ENCODE results near the gene COL8A2.
A peak's percentile ranks its signal among the peaks of the same experiment; 100 is the strongest.

The COL8A2 gene

GRCh38 chr1:36088577-36089392 is 36.2 kb downstream of the COL8A2 start, which contains the start of gene ADPRS:
Gene ADPRS, plus strand, starts transcription at chr1:36088892. Its CDS starts 13 bp downstream, at chr1:36088905.
- TF ChIP-seq CTCF (IDR thresholded peaks at IDR 0.05) (peak; percentile 99), ZFX (IDR thresholded peaks at IDR 0.05; ENCODE audit: borderline replicate concordance) (no peak)
- H3K27ac ChIP-seq, result peak within 1 kb of the TSS; percentile 70

DNA sequence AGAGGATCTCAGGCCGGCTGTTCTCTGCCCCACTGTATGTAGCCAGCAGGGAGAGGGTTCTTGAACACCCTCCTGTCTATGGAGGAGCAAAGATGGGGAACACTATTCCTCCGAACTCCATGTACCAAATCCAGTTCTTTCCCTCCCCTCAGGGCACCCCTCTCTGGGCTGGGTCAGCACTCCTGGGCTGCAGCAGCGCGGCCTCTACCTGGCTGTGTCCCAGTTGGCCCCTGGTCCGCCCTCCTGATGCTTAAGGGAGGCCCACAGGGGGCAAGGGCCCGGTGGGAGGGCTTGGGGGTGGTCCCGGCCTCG is 36.8 kb downstream of the COL8A2 start:
- H3K27ac ChIP-seq, result peak overlapping the region; percentile 70
- TF ChIP-seq CTCF (IDR thresholded peaks at IDR 0.05) (no peak), ZFX (IDR thresholded peaks at IDR 0.05; ENCODE audit: borderline replicate concordance) (no peak)

DNA sequence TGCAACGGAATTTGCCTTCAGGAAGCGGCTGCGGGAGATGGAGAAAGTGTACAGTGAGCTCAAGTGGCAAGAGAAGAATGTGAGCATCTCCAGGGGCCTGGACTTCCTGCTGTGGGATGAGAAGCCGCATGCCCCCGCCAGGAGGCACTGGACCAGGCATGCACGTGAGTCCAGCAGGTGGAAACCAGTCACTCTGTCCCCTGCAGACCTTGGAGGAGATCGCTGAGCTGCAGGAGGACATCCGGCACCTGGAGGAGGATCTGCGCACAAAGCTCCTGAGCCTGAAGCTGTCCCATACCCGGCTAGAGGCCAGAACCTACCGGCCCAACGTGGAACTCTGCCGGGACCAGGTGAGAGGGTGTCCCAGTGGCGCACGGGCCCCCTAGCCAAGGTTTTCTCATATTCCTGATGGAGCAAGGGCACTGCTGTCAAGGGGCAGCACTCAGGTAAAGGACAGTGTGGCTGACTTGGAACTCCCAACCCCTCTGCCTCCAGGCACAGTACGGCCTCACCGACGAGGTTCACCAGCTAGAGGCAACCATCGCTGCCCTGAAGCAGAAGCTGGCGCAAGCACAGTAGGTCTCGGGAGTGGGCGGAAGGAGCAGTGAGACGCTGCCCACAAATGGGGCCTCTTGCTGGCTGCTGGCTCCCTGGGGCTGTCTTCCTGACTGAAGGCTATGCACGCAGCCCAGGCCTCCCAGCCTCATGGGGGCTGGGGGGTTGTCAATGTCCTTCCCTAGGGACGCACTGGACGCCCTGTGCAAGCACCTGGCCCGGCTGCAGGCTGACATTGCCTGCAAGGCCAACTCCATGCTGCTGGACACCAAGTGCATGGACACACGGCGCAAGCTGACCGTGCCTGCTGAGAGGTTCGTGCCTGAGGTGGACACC is 37.5 kb downstream of the COL8A2 start:
- H3K27ac ChIP-seq, result no peak overlapping the region
- TF ChIP-seq ZFX (IDR thresholded peaks at IDR 0.05; ENCODE audit: borderline replicate concordance) (no peak), CTCF (IDR thresholded peaks at IDR 0.05) (no peak)

DNA sequence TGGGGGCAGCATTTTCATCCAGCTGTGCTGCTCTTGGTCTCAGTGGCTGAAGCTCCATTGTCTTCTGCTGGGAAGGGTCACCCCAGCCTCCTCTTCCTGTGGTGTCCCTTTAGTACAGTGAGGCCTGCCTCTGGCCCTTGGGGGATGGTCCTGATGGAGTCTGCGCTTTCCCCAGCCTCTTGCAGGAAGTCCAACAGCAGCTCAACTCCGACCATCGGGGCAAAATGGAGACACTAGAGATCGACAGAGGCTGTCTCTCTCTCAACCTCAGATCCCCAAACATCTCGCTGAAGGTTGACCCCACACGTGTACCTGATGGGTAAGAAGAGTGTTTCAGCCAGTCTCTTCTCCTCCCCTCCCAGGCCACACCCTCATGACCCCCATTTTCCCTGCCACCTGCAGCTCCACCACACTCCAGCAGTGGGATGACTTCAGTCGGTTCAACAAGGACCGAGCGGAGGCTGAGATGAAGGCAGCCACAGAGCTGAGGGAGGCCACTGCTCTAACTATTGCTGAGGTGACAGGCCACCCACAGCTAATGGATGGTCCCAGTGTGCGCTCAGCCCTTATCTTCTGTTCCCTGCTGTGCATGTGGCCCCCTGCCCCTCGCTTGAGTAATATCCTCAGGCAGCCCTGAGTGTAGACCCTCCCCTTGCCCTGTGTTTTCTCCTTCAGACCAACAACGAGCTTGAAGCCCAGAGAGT is 38.3 kb downstream of the COL8A2 start:
- TF ChIP-seq ZFX (IDR thresholded peaks at IDR 0.05; ENCODE audit: borderline replicate concordance), result no peak
- TF ChIP-seq CTCF (IDR thresholded peaks at IDR 0.05), result no peak
- H3K27ac ChIP-seq, result no peak overlapping the region

- no peak overlapping the region for H3K27ac ChIP-seq
- TF ChIP-seq ZFX (IDR thresholded peaks at IDR 0.05; ENCODE audit: borderline replicate concordance) (no peak), CTCF (IDR thresholded peaks at IDR 0.05) (no peak)
Observed at GRCh38 chr1:36085686-36086526, 39.1 kb downstream of the COL8A2 start.

DNA sequence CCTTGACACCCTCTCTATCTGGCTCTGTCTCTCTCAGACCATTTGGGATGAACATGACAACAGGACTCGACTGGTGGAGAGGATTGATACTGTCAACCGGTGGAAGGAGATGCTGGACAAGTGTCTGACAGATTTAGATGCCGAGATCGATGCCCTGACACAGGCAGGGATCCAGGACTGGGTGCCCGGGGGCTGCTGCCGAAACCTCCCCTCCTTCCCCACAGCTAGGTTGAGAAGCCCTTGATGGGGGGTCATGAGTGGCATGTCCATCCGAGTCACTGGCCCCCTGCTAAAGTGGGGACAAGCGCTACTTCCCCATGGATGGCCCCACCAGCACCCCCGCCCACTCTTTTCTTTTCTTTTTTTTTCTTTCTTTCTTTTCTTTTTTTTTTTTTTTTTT is 39.9 kb downstream of the COL8A2 start:
- TF ChIP-seq CTCF (IDR thresholded peaks at IDR 0.05), result no peak
- no peak for TF ChIP-seq ZFX (IDR thresholded peaks at IDR 0.05; ENCODE audit: borderline replicate concordance)
- no peak overlapping the region for H3K27ac ChIP-seq
